Thyroid gland (tissue), 4 donors: Measurements from ENCODE around the gene GCNT1. TPM values are rescaled to one million over a fixed set of nuclear protein-coding genes. Genes with fewer than 3 reads are reported as not detected.
"Not testable (repeated sequence)": the region's sequence is repeated elsewhere in the genome, so short reads cannot be mapped to it uniquely, and the experiment has no call there.

Experiments
- DNase-seq, 2 donors: peaks; one replicate each; pipeline ENCODE4 v3.0.0-alpha.2; 2019
- H3K27ac ChIP-seq, 3 donors: fragments of 200-600 bp; sonication (generic); 1 replicate in 2 of 3; 2 replicates in 1 of 3; pipeline ENCODE4 v1.5.1; 2016 to 2019; ENCODE audit warnings: mild to moderate bottlenecking in 1 of 3, moderate library complexity in 1 of 3
- H3K27me3 ChIP-seq: fragments of 200-600 bp; sonication (generic); one replicate; pipeline ENCODE4 v1.5.1; 2019
- H3K36me3 ChIP-seq, 2 donors: fragments of 200-600 bp; sonication (generic); one replicate each; pipeline ENCODE4 v1.5.1; 2016 to 2019
- H3K4me1 ChIP-seq, 2 donors: fragments of 200-600 bp; sonication (generic); one replicate each; pipeline ENCODE4 v1.5.1; 2017 to 2019
- H3K4me3 ChIP-seq, 3 donors: fragments of 200-600 bp; sonication (generic); replicated peaks in 1 of 3; 1 replicate in 2 of 3; 2 replicates in 1 of 3; pipeline ENCODE4 v1.5.1; 2016; ENCODE audit warnings: mild to moderate bottlenecking in 1 of 3
- H3K9me3 ChIP-seq: fragments of 200-600 bp; sonication (generic); one replicate; pipeline ENCODE4 v1.5.1; 2017
- POLR2A ChIP-seq, 2 donors: fragments of 450-650 bp; IDR thresholded peaks; one replicate each; pipeline ENCODE4 v1.6.1; 2017; ENCODE audit warnings: antibody characterized with exemption in 2 of 2, mild to moderate bottlenecking in 2 of 2, moderate library complexity in 1 of 2
- WGBS, 2 donors: methylation state at CpG; one replicate each; pipeline ENCODE4 v1.1.5; 2017; 5-methylcytosine and 5-hydroxymethylcytosine counted together
- intact Hi-C: fragments of 100-400 bp; cut with DNase I; formaldehyde crosslinking; loops from one replicate; pipeline ENCODE4 v1.15.1; 2023
- total RNA-seq, 4 donors: library from RNA; depleted of rRNA; stranded (reverse); fragments of >200 nt; gene quantifications; one replicate each; pipeline ENCODE4 v1.2.3, GENCODE V29; 2016
- TF ChIP-seq, protein P1 (sequence below), 6 experiments: fragments of 200-600 bp in 3 of 6; fragments of 450-650 bp in 3 of 6; sonication (generic) in 3 of 6; IDR thresholded peaks; one replicate each; pipeline ENCODE4 v1.5.1; 2016 to 2019; ENCODE audit warnings: antibody characterized with exemption in 6 of 6, mild to moderate bottlenecking in 2 of 6, inconsistent platforms in 1 of 6, moderate library complexity in 1 of 6

GCNT1 gene
- total RNA-seq, 4 donors from 2014 or later: 15.4 to 340 (median 30.9) TPM

- H3K4me3 ChIP-seq: no peak overlapping the region
- H3K27me3 ChIP-seq: no peaks in the 10 kb centered on the region
- WGBS, 2 donors: 30 to 48% methylated on average over 6 of the region's 6 CpGs
- no peaks in the 10 kb centered on the region for H3K9me3 ChIP-seq
- H3K27ac ChIP-seq: peak overlapping the region; percentile 91 to 96 (median 91)
- DNase-seq: peak in 1 of 2 donors; percentile 40
- H3K36me3 ChIP-seq: no peaks in the 10 kb centered on the region
- intact Hi-C loops: no loop called here
- TF ChIP-seq, protein P1, sequence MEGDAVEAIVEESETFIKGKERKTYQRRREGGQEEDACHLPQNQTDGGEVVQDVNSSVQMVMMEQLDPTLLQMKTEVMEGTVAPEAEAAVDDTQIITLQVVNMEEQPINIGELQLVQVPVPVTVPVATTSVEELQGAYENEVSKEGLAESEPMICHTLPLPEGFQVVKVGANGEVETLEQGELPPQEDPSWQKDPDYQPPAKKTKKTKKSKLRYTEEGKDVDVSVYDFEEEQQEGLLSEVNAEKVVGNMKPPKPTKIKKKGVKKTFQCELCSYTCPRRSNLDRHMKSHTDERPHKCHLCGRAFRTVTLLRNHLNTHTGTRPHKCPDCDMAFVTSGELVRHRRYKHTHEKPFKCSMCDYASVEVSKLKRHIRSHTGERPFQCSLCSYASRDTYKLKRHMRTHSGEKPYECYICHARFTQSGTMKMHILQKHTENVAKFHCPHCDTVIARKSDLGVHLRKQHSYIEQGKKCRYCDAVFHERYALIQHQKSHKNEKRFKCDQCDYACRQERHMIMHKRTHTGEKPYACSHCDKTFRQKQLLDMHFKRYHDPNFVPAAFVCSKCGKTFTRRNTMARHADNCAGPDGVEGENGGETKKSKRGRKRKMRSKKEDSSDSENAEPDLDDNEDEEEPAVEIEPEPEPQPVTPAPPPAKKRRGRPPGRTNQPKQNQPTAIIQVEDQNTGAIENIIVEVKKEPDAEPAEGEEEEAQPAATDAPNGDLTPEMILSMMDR (IDR thresholded peaks at IDR 0.05): no peak
- no peak for TF ChIP-seq POLR2A (IDR thresholded peaks at IDR 0.05)
- H3K4me1 ChIP-seq: peaks cover 24 to 43% of the 10 kb centered on the region in 2 donors
Observed at GRCh38 chr9:76530458-76531110, 71.6 kb downstream of the GCNT1 start.

- TF ChIP-seq, protein P1 (IDR thresholded peaks at IDR 0.05): no peak
- TF ChIP-seq POLR2A (IDR thresholded peaks at IDR 0.05): peak in 1 of 2 donors; percentile 38
- Histone ChIP-seq H3K27ac (peak overlapping the region; percentile 91 to 96 (median 91)), H3K4me3 (no peak overlapping the region), H3K9me3 (no peaks in the 10 kb centered on the region), H3K27me3 (no peaks in the 10 kb centered on the region), H3K36me3 (no peaks in the 10 kb centered on the region), H3K4me1 (peaks cover 24 to 36% of the 10 kb centered on the region in 2 donors)
- DNase-seq: peak; percentile 71 to 74
- WGBS, 2 donors: 31 to 40% methylated on average over 3 of the region's 3 CpGs
- intact Hi-C loops: no loop called here
Observed at GRCh38 chr9:76531231-76531780, 72.3 kb downstream of the GCNT1 start.

DNA sequence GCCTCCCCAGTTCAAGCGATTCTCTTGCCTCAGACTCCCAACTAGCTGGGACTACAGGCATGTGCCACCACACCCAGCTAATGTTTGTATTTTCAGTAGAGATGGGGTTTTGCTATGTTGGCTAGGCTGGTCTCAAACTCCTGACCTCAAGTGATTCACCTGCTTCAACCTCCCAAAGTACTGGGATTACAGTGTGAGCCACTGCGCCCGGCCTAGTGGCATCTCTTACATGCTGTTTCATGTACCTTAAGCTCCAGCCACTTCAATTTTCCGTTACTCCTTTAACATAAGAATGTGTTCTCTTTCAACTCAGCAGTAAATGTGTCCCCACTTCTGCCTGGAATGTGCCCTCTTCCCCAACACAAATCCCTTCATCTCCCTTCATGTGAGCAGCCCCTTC, 73.9 kb downstream of the GCNT1 start:
- H3K9me3 ChIP-seq, intact Hi-C loops, H3K27me3 ChIP-seq, H3K36me3 ChIP-seq, DNase-seq, H3K4me3 ChIP-seq: not testable (repeated sequence)
- H3K27ac ChIP-seq: peak overlapping the region; percentile 10 to 91 (median 12)
- H3K4me1 ChIP-seq: peaks cover 35 to 49% of the 10 kb centered on the region in 2 donors
- WGBS, 2 donors: 94 to 97% methylated on average over 4 of the region's 4 CpGs

DNA sequence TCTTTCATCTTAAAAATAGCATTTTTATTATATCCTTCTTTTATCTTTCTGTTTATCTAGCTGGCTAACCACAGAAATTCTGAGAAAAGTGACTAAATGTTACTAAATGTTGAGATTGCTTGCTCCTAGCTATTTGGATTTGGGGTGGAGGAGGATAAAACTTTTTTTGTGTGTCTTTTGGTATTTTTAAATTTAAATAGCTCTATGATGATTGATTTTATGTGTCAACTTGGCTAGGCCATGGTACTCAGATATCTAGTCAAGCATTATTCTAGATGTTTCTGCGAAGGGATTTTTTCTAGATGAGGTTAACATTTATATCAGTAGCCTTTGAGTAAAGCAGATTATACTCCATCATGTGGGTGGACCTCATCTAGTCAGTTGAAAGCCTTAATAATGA, 75.0 kb downstream of the GCNT1 start:
- 63 to 87% methylated on average over 1 of the region's 1 CpG for WGBS, 2 donors
- peak overlapping the region; percentile 5 to 91 (median 10) for H3K27ac ChIP-seq

GRCh38 chr9:76537150-76537646, 78.2 kb downstream of the GCNT1 start:
- DNase-seq: peak; percentile 79 to 86
- Histone ChIP-seq H3K27ac (peak overlapping the region; percentile 61 to 85 (median 72)), H3K4me3 (no peak overlapping the region), H3K4me1 (peaks cover 18 to 38% of the 10 kb centered on the region in 2 donors), H3K9me3 (no peaks in the 10 kb centered on the region), H3K36me3 (no peaks in the 10 kb centered on the region), H3K27me3 (no peaks in the 10 kb centered on the region)
- 23 to 38% methylated on average over 9 of the region's 9 CpGs for WGBS, 2 donors
- intact Hi-C loops: no loop called here
- TF ChIP-seq, protein P1 (IDR thresholded peaks at IDR 0.05): no peak
- peak in 1 of 2 donors; percentile 14 for TF ChIP-seq POLR2A (IDR thresholded peaks at IDR 0.05)

More for the DNA sequence above, 75.0 kb downstream of the GCNT1 start:
- Histone ChIP-seq H3K36me3 (no peaks in the 10 kb centered on the region), H3K4me1 (peaks cover 35 to 57% of the 10 kb centered on the region in 2 donors), H3K27me3 (no peaks in the 10 kb centered on the region), H3K4me3 (no peak overlapping the region), H3K9me3 (no peaks in the 10 kb centered on the region)
- TF ChIP-seq POLR2A (IDR thresholded peaks at IDR 0.05): no peak
- TF ChIP-seq, protein P1 (IDR thresholded peaks at IDR 0.05): no peak
- intact Hi-C loops: no loop called here
- no peak for DNase-seq
